Stimulated activated memory B cell treated with anti-CD40 and anti-IgM and Interleukin-4, amounts not matched to agents 10 μg/mL and 1 μg/mL and 100 μg/mL, for 72 hours (primary cell): ENCODE data around the gene ADD1.

ENCODE experiments used
- ATAC-seq: fragments of 150-1000 bp; cut with Tn5 transposase; 2 replicates; pipeline ENCODE4 v1.10.0; 2021
- H3K27ac Mint-ChIP-seq: one replicate; pipeline ENCODE4 v1.8.0; 2022; ENCODE audit warnings: mild to moderate bottlenecking, mixed read lengths
- H3K27me3 Mint-ChIP-seq: one replicate; pipeline ENCODE4 v1.8.0; 2022; ENCODE audit warnings: mixed read lengths
- H3K36me3 Mint-ChIP-seq: one replicate; pipeline ENCODE4 v1.8.0; 2022; ENCODE audit warnings: mixed read lengths
- H3K4me1 Mint-ChIP-seq: one replicate; pipeline ENCODE4 v1.8.0; 2022; ENCODE audit warnings: mixed read lengths
- H3K4me3 Mint-ChIP-seq: one replicate; pipeline ENCODE4 v1.8.0; 2022; ENCODE audit warnings: mild to moderate bottlenecking, moderate library complexity, mixed read lengths
- H3K9me3 Mint-ChIP-seq: one replicate; pipeline ENCODE4 v1.8.0; 2022; ENCODE audit warnings: mixed read lengths

The ADD1 gene

GRCh38 chr4:2843263-2843940, at the start of gene ADD1:
ADD1 (plus strand) TSS chr4:2843844; CDS start chr4:2875916, 32,072 bp downstream.
- ATAC-seq: peak; percentile 97

GRCh38 chr4:2794486-2795299, 49.0 kb upstream of the ADD1 start:
- no peaks in the 10 kb centered on the region for H3K36me3 Mint-ChIP-seq
- peak overlapping the region; percentile 46 for H3K27ac Mint-ChIP-seq
- ATAC-seq: no peak
- H3K27me3 Mint-ChIP-seq: no peaks in the 10 kb centered on the region
- H3K4me1 Mint-ChIP-seq: peaks cover 80% of the 10 kb centered on the region
- no peaks in the 10 kb centered on the region for H3K9me3 Mint-ChIP-seq
- H3K4me3 Mint-ChIP-seq: peak overlapping the region; percentile 81

More at GRCh38 chr4:2843263-2843940, at the start of gene ADD1:
- Mint-ChIP-seq H3K4me1 (peaks cover 65% of the 10 kb centered on the region), H3K27me3 (no peaks in the 10 kb centered on the region), H3K27ac (peak within 1 kb of the TSS; percentile 84), H3K4me3 (peak within 1 kb of the TSS; percentile 90), H3K36me3 (peaks cover 5% of the 10 kb centered on the region), H3K9me3 (peaks cover 3% of the 10 kb centered on the region)

- Mint-ChIP-seq H3K27ac (no peak overlapping the region), H3K4me3 (no peak overlapping the region), H3K36me3 (no peaks in the 10 kb centered on the region), H3K27me3 (no peaks in the 10 kb centered on the region), H3K9me3 (no peaks in the 10 kb centered on the region), H3K4me1 (peaks cover 81% of the 10 kb centered on the region)
- no peak for ATAC-seq
These were observed 48.2 kb upstream of the ADD1 start for GRCh38 chr4:2795300-2795892.

GRCh38 chr4:2795893-2796848, 47.5 kb upstream of the ADD1 start:
- H3K9me3 Mint-ChIP-seq: no peaks in the 10 kb centered on the region
- no peak for ATAC-seq
- H3K4me3 Mint-ChIP-seq: no peak overlapping the region
- no peak overlapping the region for H3K27ac Mint-ChIP-seq
- no peaks in the 10 kb centered on the region for H3K36me3 Mint-ChIP-seq
- H3K27me3 Mint-ChIP-seq: no peaks in the 10 kb centered on the region
- H3K4me1 Mint-ChIP-seq: peaks cover 81% of the 10 kb centered on the region

- H3K4me1 Mint-ChIP-seq: peaks cover 81% of the 10 kb centered on the region
- H3K27me3 Mint-ChIP-seq: no peaks in the 10 kb centered on the region
- no peaks in the 10 kb centered on the region for H3K9me3 Mint-ChIP-seq
- peak overlapping the region; percentile 87 for H3K27ac Mint-ChIP-seq
- no peak overlapping the region for H3K4me3 Mint-ChIP-seq
- ATAC-seq: no peak
- H3K36me3 Mint-ChIP-seq: no peaks in the 10 kb centered on the region
These were observed 46.6 kb upstream of the ADD1 start for GRCh38 chr4:2796849-2797544.

- H3K36me3 Mint-ChIP-seq: no peaks in the 10 kb centered on the region
- peak overlapping the region; percentile 87 for H3K27ac Mint-ChIP-seq
- peak overlapping the region; percentile 36 for H3K4me3 Mint-ChIP-seq
- H3K4me1 Mint-ChIP-seq: peaks cover 81% of the 10 kb centered on the region
- H3K9me3 Mint-ChIP-seq: no peaks in the 10 kb centered on the region
- no peaks in the 10 kb centered on the region for H3K27me3 Mint-ChIP-seq
- ATAC-seq: no peak
These were observed 45.9 kb upstream of the ADD1 start for GRCh38 chr4:2797545-2798305.

- no peaks in the 10 kb centered on the region for H3K27me3 Mint-ChIP-seq
- no peaks in the 10 kb centered on the region for H3K36me3 Mint-ChIP-seq
- peak overlapping the region; percentile 74 for H3K4me3 Mint-ChIP-seq
- peak; percentile 62 for ATAC-seq
- H3K27ac Mint-ChIP-seq: peak overlapping the region; percentile 87
- H3K4me1 Mint-ChIP-seq: peaks cover 79% of the 10 kb centered on the region
- H3K9me3 Mint-ChIP-seq: no peaks in the 10 kb centered on the region
These were observed 45.0 kb upstream of the ADD1 start for GRCh38 chr4:2798399-2799223.

- H3K27ac Mint-ChIP-seq: peak overlapping the region; percentile 87
- ATAC-seq: no peak
These were observed 44.3 kb upstream of the ADD1 start for GRCh38 chr4:2799224-2799911.

GRCh38 chr4:2799971-2800690, 43.5 kb upstream of the ADD1 start:
- Mint-ChIP-seq H3K27ac (peak overlapping the region; percentile 82), H3K9me3 (no peaks in the 10 kb centered on the region), H3K27me3 (no peaks in the 10 kb centered on the region), H3K4me1 (peaks cover 76% of the 10 kb centered on the region), H3K4me3 (peak overlapping the region; percentile 74), H3K36me3 (no peaks in the 10 kb centered on the region)
- ATAC-seq: no peak

More at GRCh38 chr4:2799224-2799911, 44.3 kb upstream of the ADD1 start:
- Mint-ChIP-seq H3K9me3 (no peaks in the 10 kb centered on the region), H3K27me3 (no peaks in the 10 kb centered on the region), H3K4me1 (peaks cover 76% of the 10 kb centered on the region), H3K36me3 (no peaks in the 10 kb centered on the region), H3K4me3 (peak overlapping the region; percentile 74)

GRCh38 chr4:2800691-2801596, 42.7 kb upstream of the ADD1 start:
- Mint-ChIP-seq H3K9me3 (no peaks in the 10 kb centered on the region), H3K36me3 (no peaks in the 10 kb centered on the region), H3K4me1 (peaks cover 76% of the 10 kb centered on the region), H3K4me3 (peak overlapping the region; percentile 59), H3K27ac (peak overlapping the region; percentile 82), H3K27me3 (no peaks in the 10 kb centered on the region)
- peak; percentile 83 for ATAC-seq
